Stimulated activated CD4-positive, alpha-beta T cell treated with anti-CD3 and anti-CD28 coated beads, TNF-alpha, amount 100 ng/mL, for 1 hour (primary cell): ENCODE data around the gene SLC27A1.

Experiments
- DNase-seq, 3 donors: peaks; one replicate each; pipeline ENCODE4 v3.0.0-alpha.2; 2020; ENCODE audit warnings: low read depth in 3 of 3, low spot score in 1 of 3

SLC27A1 gene

DNA sequence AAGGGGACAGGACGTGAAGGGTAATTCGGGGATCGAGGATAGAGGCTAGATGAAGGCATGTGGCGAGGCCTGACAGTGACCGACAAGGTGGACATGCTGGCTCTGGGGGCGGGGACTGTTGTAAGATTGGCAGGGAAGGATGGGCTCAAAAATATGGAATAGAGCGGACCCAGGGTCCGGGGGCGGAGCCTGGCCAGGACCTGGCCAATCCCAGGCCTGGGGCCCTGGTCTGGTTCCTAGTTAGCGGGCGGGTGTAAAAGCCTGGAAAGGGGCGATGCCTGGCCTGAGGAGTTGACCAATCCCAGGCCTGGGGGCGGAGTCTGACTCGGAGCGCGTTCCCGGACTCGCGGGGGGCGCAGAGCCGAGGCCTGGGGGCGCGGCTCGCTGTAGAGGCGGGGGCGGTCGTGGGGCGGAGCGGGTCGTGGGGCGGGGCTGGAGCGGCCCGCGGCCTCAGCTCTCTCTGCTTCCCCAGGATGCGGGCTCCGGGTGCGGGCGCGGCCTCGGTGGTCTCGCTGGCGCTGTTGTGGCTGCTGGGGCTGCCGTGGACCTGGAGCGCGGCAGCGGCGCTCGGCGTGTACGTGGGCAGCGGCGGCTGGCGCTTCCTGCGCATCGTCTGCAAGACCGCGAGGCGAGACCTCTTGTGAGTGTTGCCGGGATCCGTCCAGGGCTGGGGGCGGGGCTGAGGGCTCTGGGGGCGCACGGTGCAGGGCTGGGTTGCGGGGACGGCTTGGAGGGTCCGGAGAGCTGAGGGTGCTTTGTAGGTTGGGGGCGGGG lies at the start of gene SLC27A1:
TSS of gene SLC27A1 (plus strand) at position 457 of the 774 bp plus-strand sequence. CDS start at position 474, 17 bp downstream.
- DNase-seq, result peak; percentile 70 to 78 (median 71)

DNA sequence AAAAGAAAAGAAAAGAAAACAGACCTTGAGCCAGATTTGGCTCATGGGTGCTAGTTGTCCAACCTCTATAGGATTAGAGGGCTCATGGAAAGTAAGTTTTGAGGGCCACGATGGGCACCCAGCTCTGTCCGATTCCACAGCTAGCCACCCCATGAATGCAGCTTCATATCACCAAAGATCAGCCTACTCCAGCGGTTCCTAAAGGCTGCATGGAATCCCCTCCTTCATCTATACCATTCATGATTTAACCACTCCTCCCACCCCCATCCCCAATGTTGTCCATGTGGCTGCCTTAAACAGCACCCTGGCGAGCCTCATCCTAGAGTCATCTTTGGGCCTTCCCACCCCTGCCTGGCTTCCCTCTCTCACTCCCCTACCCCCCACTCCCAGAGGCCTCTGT lies 48.4 kb upstream of the SLC27A1 start:
- no peak for DNase-seq

DNA sequence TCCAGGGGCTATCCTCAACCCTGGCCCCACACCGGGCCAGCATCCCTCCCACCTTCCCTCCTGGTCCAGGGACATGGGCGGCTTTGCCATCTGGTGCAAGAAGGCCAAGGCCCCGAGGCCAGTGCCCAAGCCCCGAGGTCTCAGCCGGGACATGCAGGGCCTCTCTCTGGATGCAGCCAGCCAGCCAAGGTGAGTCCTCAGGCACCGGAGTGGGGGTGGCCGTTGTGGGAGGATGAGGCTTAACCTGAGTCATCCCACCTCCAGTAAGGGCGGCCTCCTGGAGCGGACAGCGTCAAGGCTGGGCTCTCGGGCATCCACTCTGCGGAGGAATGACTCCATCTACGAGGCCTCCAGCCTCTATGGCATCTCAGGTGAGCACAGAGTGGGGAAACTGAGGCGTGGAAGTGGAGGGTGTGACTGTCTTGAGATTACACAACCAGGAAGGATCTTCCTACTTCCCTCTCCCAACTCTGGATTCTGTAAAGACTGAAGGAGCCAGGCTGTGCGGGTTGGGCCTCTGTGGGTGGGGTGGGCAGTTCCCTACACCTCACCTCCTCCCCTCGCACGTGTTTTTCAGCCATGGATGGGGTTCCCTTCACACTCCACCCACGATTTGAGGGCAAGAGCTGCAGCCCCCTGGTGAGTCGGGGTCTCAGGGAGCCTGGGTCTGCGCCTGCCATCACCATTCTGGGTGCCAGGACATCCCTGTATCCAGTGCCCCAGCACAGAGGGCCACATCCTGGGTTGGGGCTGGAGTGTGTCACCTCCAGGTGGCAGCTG lies 46.7 kb upstream of the SLC27A1 start:
- DNase-seq, result no peak

DNA sequence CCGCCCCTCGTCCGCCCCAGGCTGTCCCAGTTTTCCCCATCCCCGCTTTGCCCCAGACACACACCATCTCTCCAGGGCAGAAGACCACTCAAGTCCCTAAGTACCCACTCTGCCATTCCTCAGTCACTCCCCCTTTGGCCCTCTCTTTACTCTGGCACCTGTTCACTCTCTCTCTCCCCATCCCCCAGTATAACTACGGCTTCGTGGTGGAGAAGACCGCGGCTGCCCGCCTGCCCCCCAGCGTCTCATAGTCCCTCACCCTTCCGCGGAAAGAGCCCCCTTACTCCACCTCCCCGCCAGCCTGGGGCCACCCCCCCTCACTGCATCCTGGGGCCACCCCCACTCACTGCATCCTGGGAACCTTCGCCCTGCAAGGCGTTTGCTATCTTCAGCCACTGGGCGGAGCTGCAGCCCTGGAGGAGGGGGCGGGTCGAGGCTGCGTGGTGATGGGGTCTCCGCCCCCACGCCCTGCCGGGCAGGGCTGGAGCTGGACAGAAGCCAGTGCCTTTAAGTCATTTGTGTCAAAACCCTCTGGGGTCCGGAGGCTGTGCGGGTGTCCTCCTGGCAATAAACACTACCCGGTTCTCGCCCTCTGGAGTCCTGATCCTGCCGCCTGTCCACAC lies 45.5 kb upstream of the SLC27A1 start:
- no peak for DNase-seq

DNA sequence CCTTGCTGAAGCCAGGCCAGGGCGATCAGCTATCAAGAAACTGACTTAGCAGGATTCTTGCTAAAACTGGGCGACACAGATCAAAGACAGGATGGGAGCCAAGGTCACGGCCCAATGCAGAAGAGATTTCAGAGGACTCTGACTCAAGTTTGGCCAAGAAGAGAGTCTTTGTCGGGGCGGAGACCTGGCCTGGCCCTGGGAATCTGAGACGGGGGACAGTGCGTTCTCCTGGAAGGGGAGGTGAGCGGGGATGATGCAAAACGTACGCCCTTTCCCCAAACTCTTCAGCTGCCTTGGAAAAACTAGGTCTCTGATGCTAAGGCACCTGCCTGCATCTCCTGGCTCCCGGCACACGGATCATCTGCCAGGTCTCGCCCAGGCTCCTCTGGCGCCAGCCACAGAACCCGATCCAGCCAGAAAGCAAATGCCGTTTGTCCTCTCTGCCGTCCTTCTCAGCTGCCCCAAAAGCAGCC lies 40.6 kb upstream of the SLC27A1 start:
- DNase-seq, result no peak

DNA sequence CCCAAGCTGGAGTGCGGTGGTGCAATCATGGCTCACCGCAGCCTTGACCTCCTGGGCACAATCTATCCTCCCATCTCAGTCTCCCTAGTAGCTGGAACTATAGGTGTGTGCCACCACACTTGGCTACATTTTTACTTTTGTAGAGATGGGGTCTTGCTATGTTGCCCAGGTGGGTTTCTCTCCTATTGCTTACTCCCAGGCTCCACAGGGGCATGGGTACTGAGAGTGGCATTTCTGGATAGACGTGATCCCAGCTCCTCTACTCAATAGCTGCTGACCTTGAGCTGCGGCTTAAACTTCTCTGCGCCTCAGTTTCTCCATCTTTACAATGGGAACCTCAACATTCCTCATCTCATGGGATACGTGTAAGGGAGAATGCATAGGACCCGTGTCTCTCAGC lies 38.9 kb upstream of the SLC27A1 start:
- no peak for DNase-seq

DNA sequence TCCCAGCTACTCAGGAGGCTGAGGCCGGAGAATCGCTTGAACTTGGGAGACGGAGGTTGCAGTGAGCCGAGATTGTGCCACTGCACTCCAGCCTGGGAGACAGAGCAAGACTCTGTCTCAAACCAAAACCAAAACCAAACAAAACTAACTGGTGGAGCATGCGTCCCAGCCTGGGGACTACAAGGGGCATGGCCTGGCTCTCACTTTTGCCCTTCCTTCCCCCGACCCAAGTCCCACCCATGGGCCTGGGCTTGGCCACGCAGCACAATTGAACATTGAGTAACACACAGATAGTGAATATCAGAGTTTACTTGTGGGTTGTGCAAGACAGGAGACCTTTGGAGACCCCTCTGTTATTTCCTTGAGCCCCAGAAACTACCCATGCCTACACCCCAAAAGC lies 35.1 kb upstream of the SLC27A1 start:
- no peak for DNase-seq

DNA sequence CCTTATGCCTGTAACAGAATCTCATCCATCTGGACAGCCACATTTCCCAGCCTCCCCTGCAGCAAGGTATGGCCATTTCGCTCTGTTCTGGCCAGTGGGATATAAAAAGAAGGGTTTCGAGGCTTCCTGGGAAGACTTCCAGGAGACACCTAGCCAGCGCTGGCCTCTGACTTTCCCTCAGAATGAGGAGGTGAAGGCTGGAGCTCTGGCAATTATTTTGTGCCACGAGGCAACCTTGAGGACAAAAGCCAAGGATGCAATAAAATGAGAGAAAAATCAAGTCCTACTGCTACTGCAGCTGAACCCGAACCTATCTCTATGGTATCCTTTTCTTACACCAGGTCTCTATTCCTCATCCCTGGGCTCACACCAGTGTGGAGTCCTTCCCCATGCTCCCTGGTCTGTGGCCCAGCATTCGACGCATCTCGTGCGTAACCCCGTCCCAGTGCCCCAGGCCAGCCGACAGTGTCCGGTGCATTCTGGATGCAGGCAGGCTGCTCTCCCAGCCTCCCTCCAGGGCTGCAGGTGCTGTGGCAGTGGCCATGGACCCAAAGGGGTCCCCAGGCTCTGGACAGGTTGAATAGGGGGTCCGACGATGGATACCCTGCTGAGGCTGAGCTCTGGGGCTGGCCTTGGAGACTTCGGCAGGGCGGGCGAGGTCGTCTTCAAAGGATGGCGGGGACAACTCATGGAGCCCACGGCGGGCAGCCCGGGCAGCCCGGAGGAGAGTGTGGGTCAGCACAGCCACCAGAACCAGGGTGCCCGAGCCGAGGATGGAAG lies 34.0 kb upstream of the SLC27A1 start:
- DNase-seq, result no peak

DNA sequence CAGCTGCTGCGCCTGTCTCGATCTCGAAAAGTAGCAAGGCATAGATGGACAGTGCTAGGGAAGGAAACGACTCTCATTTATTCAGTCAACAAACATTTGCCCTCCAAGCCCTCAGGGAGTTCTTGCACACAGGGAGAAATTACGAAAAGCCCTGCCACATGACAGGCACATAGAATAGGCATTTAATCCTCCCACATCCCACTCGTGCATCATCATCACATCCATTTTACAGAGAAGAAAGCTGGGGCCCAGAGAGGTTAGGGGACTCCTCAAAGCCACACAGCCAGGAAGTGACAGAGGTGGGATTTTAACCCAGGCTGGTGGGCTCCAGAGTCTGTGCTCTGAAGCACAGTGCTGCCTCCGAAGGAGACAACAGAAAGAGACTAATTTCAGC lies 33.5 kb upstream of the SLC27A1 start:
- no peak for DNase-seq

DNA sequence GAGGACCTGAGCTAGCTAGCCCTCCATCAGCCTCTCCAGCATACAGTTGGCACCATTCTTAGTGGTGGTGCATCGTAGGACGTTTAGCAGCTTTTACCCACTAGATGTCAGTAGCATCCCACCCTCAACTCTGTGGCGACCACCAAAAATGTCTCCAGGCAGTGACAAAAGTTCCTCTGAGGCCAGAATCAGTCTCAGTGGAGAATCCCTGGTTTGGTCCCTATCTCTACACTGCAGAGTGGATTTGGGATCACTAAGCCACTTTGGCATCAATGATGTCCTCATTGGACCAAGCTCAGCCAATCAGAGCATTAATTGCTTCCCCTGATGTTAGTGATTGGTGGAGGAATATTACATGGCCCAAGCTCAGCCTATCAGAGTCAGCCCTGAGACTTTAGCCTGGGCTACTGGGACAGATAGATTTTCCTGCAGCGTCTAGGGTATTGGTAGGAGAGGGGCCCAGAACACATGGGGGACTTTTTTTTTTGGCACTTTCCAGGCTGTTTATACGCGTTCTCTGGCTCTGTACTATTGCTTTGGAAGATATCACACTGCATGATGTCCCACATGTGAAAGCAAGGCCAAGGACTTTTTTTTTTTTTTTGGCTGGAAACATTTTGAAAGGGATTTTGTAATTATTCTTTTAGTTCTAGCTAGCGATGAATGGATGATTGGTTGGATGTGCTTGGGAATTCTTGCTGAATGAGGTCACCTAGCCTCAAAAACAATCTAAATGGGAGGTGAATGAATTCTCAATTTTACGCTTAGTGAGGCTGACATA lies 28.9 kb upstream of the SLC27A1 start:
- DNase-seq, result no peak

DNA sequence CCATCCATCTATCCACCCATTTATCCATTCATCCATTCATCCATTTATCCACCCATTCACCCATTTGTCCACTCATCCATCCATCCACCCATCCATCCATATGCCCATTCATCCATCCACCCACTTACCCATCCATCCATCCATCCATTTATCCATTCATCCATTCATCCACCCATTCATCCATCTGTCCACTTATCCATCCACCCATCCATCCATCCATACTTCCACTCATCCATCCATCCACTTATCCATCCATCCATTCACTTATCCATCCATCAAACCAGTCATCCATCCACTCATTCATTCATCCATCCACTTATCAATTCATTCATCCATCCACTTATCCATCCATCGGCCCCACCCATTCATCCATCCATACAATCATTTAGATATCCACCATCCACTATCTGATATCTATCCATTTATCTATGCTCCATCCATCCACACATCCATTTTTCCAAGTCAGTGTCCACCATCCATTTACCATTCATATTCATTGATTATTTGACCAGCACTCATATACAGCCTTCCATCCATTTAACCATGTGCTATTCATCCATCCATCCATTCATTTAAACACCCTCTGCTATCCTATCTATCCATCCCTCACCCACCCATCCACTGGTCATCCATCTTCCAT lies 24.7 kb upstream of the SLC27A1 start:
- DNase-seq, result no peak

DNA sequence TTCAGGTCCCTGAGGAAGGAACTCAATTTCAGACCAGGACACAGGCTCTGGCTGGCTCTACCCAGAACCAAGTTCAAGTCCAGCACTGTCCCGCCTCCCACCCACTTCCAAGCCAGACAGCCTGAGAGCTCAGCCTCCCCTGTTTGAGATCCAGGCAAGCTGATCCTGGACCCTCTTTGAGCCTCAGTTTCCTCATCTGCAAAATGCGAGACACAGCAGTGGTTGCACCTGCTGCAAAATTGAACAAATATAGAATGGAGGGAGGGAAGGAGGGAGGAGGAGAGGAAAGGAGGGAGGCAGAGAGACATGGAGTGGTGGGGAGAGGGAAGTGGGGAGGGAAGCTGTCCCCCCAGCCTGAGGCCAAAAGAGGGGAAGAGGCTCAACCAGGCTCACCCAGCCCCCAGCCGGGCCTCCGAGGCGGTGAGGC lies 22.6 kb upstream of the SLC27A1 start:
- DNase-seq, result no peak

DNA sequence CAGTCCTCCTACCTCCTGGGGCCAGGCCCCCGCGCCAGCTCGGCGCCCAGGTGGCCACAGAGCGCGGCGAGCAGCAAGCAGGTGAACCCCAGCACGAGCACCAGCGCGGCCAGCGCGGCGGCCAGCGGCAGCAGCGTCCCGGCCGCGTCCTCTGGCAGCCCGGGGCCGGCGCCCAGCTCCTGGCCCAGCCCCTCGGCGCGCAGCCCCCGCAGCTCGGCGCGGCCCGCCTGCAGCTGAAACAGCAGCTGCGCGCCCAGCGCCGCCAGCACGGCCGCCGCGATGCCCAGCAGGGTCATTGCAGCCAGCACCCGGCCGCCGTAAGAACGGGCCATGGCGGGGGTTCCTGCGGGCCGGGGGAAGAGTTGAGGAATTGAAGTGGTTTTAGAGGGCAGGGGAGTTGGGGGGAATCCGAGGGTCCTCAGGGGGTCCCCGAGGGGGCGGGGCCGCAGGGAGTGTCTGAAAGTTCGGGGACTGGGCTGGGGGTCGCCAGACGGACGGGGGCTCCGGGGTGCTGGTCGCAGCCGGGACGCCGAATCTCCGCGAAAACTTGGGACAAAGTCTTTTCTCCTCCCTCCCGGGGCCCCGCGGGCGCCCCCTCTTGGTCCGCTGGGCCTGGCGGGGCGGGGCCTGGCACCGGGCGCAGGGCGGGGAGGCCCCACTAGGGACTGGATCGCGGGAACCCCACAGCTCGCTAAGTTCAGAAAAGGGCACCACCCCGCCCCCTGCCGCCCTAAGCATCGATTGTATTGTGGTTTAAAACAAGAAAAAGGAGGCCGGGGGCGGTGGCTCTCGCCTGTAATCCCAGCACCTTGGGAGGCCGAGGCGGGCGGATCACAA lies 22.0 kb upstream of the SLC27A1 start, which contains the start of gene TMEM221:
TSS of gene TMEM221 (minus strand) at position 538 of the 837 bp plus-strand sequence. CDS start at position 332, 206 bp downstream.
- DNase-seq, result peak in 2 of 3 donors; percentile 27 to 44

DNA sequence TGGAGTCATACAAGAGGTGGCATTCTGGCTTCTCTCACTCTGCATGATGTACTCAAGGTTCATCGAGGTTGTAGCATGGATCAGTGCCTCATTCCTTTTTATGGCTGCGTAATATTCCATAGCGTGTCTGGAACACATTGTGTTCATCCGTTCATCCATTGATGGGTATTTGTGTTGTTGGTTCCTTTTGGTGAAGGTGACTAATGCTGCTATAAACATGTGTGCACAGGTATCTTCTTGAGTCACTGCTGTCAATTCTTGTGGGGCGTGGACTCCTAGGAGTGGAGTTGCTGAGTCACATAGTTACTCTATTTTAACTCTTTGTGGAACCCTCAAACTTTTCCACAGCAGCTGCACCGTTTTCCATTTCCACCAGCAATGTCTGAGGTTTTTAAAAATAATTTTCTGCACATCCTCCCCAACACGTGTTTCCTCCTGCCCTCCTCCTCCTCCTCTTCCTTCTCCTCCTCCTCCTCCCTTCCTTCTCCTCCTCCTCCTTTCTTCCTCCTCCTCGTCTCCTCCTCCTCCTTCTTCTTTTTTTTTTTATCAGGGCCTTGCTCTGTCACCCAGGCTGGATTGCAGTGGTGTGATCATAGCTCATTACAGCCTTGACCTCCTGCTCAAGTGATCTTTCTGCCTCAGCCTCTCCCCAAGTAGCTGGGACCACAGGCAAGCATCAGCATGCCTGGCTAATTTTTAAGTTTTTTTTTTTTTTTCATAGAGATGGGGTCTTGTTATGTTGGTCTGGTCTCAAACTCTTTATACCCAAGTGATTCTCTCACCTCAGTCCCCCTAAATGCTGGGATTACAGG lies 19.9 kb upstream of the SLC27A1 start:
- DNase-seq, result no peak

DNA sequence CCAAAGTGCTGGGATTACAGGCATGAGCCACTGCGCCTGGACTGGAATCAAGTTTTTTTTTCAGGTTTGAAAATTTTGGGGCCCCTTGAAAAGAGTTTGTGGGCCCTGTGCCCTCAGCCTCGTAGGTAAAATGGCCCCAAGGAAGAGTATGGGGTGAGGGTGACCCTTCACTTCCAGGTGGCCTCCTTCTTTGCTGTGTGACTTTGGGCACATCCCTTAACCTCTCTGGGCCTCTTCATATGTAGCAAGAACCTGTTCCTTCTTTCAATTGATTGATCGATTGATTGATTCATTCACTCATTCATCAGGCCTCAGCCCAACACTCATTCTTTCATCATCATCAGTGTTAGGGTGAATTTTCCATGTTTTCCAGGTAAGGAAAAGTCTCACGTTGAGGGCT lies 18.5 kb upstream of the SLC27A1 start:
- DNase-seq, result no peak

DNA sequence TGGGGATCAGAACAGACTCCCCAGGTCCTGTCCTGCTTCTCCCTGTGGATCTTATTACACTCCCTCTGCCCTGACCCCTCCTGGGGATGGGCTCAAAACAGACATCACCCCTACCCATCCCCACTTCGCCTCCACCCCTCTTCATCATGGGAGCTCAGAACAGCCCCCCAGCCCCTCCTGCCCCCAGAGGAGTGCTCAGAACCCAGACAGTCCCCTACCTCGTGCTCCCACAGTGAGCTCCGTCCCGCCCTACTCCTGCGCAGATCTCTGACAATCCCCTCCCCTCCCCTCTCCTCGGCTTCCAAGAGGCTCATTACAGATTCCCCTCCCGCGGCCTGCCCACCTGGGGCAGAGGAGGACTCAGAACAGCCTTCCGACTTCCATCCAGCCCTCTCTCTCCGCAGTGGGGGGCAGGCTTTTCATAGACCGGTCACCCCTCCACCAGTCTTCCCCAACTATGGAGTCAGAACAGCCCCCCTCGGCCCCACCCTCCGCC lies 15.7 kb upstream of the SLC27A1 start:
- no peak for DNase-seq

DNA sequence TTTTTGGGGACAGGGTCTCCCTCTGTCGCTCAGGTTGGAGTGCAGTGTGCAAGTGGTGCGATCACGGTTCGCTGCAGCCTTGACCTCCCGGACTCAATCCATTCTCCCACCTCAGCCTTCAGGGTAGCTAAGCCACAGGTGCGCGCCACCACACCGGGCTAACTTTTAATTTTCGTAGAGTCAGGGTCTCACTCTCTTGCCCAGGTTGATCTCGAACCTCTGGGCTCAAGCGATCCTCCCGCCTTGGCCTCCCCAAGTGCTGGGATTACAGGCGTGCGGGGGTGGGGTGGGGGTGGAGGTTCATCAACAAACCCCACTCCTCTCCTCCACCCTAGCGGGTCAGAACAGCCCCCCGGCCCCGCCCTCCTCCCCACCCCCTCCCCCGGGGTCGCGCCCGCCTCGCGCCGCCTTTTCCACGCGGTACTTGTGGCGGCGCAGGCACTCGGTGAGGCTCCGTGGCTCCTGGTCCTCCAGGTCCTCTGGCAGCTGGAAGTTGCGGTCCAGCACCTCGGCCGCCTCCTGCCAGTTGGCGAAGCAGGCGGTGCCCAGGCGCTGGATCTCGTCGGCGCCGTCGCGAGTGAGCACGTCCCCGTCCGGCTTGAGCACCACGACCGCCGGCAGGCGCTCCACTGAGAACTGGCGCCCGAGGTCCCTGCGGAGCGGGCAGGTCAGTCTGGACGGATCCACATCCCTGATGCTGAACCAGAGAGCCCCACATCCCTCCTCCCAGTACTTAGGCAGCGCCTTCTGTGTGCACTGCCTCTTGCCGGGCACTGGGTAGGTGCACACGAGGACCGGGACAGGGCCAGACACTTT lies 14.8 kb upstream of the SLC27A1 start:
- DNase-seq, result no peak
